ENCODE data around the gene GANC. TPM values are rescaled to one million over a fixed set of nuclear protein-coding genes. Genes with fewer than 3 reads are reported as not detected.
A peak's percentile ranks its signal among the peaks of the same experiment; 100 is the strongest.

Gene GANC
- total RNA-seq, 2 donors from 2014 or later = 25.0 to 32.4 TPM

- DNase-seq (ENCODE audit: low spot score in 2 of 2) (no peak), ATAC-seq (no peak)
- Mint-ChIP-seq H3K9me3 (peaks cover 8 to 22% of the 10 kb centered on the region in 2 donors), H3K27ac (no peak overlapping the region), H3K36me3 (peaks cover 13 to 20% of the 10 kb centered on the region in 2 donors)
Measured at GRCh38 chr15:42378011-42378410, 105.0 kb downstream of the GANC start.

- ATAC-seq (no peak), DNase-seq (ENCODE audit: low spot score in 2 of 2) (no peak)
- Mint-ChIP-seq H3K36me3 (no peaks in the 10 kb centered on the region), H3K27ac (no peak overlapping the region), H3K9me3 (no peaks in the 10 kb centered on the region)
Measured at GRCh38 chr15:42384597-42384996, 111.6 kb downstream of the GANC start.

GRCh38 chr15:42385206-42385979, 112.4 kb downstream of the GANC start:
- Mint-ChIP-seq H3K27ac (peak overlapping the region in 1 of 2 donors; percentile 12), H3K9me3 (no peaks in the 10 kb centered on the region), H3K36me3 (no peaks in the 10 kb centered on the region)
- DNase-seq (ENCODE audit: low spot score in 2 of 2) (peak in 1 of 2 donors; percentile 47), ATAC-seq (peak; percentile 48 to 75)

- ATAC-seq (no peak), DNase-seq (ENCODE audit: low spot score in 2 of 2) (no peak)
- Mint-ChIP-seq H3K27ac (no peak overlapping the region), H3K36me3 (no peaks in the 10 kb centered on the region), H3K9me3 (no peaks in the 10 kb centered on the region)
Measured at GRCh38 chr15:42385980-42386700, 113.1 kb downstream of the GANC start.

DNA sequence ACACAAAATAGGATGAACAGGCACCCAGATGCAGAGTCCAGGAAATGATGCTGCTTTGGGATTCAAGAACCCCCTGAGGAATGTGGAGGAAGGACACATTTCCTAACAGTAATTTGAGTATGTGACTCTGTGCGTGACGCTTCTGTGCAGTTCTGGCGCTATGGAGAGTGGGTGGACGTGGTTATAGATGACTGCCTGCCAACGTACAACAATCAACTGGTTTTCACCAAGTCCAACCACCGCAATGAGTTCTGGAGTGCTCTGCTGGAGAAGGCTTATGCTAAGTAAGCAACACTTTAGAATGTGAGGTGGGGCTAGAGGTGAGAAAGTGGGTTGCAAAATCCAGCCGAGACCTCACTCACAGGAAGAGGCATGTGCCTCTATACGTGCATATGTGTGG, 114.6 kb downstream of the GANC start:
- DNase-seq (ENCODE audit: low spot score in 2 of 2) (no peak), ATAC-seq (no peak)
- Mint-ChIP-seq H3K36me3 (no peaks in the 10 kb centered on the region), H3K9me3 (no peaks in the 10 kb centered on the region), H3K27ac (no peak overlapping the region)

DNA sequence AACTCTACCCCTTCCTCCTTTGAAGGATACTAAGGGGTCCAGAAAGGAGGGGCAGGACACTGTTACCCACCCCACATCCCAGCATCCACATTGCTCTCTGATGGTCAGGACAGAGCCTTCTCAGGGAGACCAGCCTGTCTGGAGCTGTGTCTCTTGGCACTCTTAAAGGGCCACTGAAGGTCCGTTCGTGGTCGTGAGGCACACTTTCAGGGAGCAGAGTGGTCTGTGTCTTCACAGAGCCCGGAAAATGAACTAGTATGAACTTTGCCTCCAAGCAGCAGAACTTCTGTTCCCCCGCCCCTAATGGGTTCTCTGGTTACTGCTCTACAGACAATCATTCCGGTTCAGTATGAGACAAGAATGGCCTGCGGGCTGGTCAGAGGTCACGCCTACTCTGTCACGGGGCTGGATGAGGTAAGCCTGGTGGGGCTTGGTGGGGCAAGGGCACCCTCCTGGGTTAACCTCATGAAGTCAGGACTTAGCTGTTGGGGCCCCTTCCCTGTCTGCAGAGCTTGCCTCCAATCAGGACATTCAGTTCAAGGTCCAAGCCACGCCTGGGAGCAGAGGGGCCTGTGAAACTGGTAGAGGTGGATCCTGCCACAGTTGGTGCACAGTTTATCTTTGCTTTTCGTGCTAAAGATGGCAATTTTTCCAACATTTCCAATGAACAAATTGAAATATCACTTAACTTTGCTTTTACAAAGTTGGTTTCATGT, 119.5 kb downstream of the GANC start:
- Mint-ChIP-seq H3K9me3 (no peaks in the 10 kb centered on the region), H3K36me3 (no peaks in the 10 kb centered on the region), H3K27ac (no peak overlapping the region)
- DNase-seq (ENCODE audit: low spot score in 2 of 2) (no peak), ATAC-seq (no peak)

- Mint-ChIP-seq H3K27ac (no peak overlapping the region), H3K9me3 (no peaks in the 10 kb centered on the region), H3K36me3 (no peaks in the 10 kb centered on the region)
- no peak for DNase-seq (ENCODE audit: low spot score in 2 of 2)
- no peak for ATAC-seq
Measured at GRCh38 chr15:42394106-42394505, 121.1 kb downstream of the GANC start.

- no peak for ATAC-seq
- Mint-ChIP-seq H3K36me3 (no peaks in the 10 kb centered on the region), H3K9me3 (no peaks in the 10 kb centered on the region), H3K27ac (no peak overlapping the region)
- DNase-seq (ENCODE audit: low spot score in 2 of 2) = no peak
Measured at GRCh38 chr15:42395838-42396237, 122.8 kb downstream of the GANC start.

GRCh38 chr15:42401544-42402454, 128.8 kb downstream of the GANC start:
- Mint-ChIP-seq H3K27ac (peak overlapping the region; percentile 26 to 85), H3K9me3 (no peaks in the 10 kb centered on the region), H3K36me3 (no peaks in the 10 kb centered on the region)
- peak in 1 of 2 donors; percentile 7 for DNase-seq (ENCODE audit: low spot score in 2 of 2)
- ATAC-seq = peak; percentile 48 to 71

GRCh38 chr15:42402455-42403205, 129.6 kb downstream of the GANC start:
- ATAC-seq = peak in 1 of 2 donors; percentile 17
- H3K27ac Mint-ChIP-seq = peak overlapping the region; percentile 26 to 85
- DNase-seq (ENCODE audit: low spot score in 2 of 2) = no peak
- no peaks in the 10 kb centered on the region for H3K36me3 Mint-ChIP-seq
- H3K9me3 Mint-ChIP-seq = no peaks in the 10 kb centered on the region

- DNase-seq (ENCODE audit: low spot score in 2 of 2) (no peak), ATAC-seq (peak in 1 of 2 donors; percentile 56)
- H3K9me3 Mint-ChIP-seq = no peaks in the 10 kb centered on the region
- H3K27ac Mint-ChIP-seq = peak overlapping the region in 1 of 2 donors; percentile 26
- no peaks in the 10 kb centered on the region for H3K36me3 Mint-ChIP-seq
Measured at GRCh38 chr15:42403389-42403788, 130.4 kb downstream of the GANC start.

DNA sequence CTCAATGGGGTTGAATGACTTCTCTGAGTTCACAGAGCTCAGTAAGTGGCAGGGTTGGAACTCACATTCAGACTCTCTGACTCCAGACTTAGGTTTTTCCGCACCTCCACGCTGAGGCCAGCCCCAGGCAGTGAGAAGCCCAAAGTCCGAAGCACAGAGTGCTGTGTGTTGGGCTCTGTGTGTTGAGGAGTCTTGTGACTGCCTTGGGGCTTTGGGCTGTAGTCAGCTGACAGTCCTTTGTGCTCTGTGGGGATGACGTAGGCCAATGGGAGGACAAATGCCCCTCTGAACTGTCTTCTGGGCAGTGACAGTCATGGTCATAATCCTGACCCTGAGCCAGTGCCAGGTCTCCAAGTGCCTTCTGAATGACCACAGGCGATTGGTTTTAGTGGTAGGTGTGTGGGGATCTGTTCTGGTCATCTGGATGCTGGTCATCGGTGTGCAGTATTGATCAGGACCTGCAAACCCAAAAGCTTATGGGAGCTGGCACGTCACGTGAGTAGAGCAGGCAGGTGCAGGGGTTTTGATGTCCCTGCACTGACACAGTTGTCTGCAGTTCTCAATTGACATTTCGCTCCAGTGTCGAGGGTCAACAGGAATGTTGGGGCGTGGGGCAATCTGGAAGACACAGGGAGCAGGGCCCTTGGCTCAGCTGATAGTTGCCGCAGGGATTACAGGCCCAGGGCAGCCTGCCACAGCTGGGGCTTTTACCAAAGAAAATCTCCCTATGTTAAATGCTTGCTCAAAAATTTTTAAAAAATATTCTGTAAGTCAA, 131.6 kb downstream of the GANC start:
- Mint-ChIP-seq H3K36me3 (no peaks in the 10 kb centered on the region), H3K9me3 (no peaks in the 10 kb centered on the region), H3K27ac (peak overlapping the region; percentile 5 to 85)
- DNase-seq (ENCODE audit: low spot score in 2 of 2) = no peak
- no peak for ATAC-seq

GRCh38 chr15:42405863-42406482, 133.0 kb downstream of the GANC start:
- H3K36me3 Mint-ChIP-seq = no peaks in the 10 kb centered on the region
- no peak for DNase-seq (ENCODE audit: low spot score in 2 of 2)
- H3K9me3 Mint-ChIP-seq = no peaks in the 10 kb centered on the region
- no peak for ATAC-seq
- no peak overlapping the region for H3K27ac Mint-ChIP-seq
